H1 (cell line): ENCODE results near the gene RPUSD2. TPM values are rescaled to one million over a fixed set of nuclear protein-coding genes. Genes with fewer than 3 reads are reported as not detected.

Experiments
- CTCF ChIA-PET: fragments of 300-600 bp; sonication (Branson Sonifier 250); formaldehyde crosslinking; loops from one replicate; lab custom pipeline; 2021; ENCODE audit not compliant: partially characterized antibody; lab: Charles Lee
- POLR2A ChIA-PET: fragments of 300-600 bp; sonication (Branson Sonifier 250); formaldehyde crosslinking; loops from one replicate; lab custom pipeline; 2021; ENCODE audit warnings: inconsistent platforms; ENCODE audit not compliant: partially characterized antibody; lab: Charles Lee
- DNase-seq, 2 experiments: peaks; one replicate each; pipeline versions ENCODE4 v3.0.0 to v3.0.0-alpha.2; 2010 to 2022; ENCODE audit warnings: low spot score in 2 of 2, low read depth in 1 of 2, mixed read lengths in 1 of 2
- FAIRE-seq: peaks from 2 replicates; lab custom pipeline; 2011; peaks lifted over from hg19 to GRCh38; lab: Jason Lieb, UNC
- H2AFZ ChIP-seq: 2 replicates; pipeline ENCODE4 v1.8.1; 2012; ENCODE audit warnings: low read length, inconsistent platforms
- H2AK5ac ChIP-seq: 2 replicates; pipeline ENCODE4 v1.6.1; 2013; ENCODE audit warnings: low read depth, low read length
- H2BK120ac ChIP-seq: replicated peaks from 2 replicates; pipeline ENCODE3; 2013; ENCODE audit warnings: low read depth, low read length, inconsistent platforms
- H2BK12ac ChIP-seq: 2 replicates; pipeline ENCODE4 v1.6.1; 2013; ENCODE audit warnings: low read depth, low read length
- H2BK15ac ChIP-seq: 2 replicates; pipeline ENCODE4 v1.6.1; 2013; ENCODE audit warnings: low read length
- H2BK20ac ChIP-seq: 2 replicates; pipeline ENCODE4 v1.6.1; 2013; ENCODE audit warnings: low read length
- H2BK5ac ChIP-seq: 2 replicates; pipeline ENCODE4 v1.6.1; 2013; ENCODE audit warnings: low read depth, low read length
- H3K14ac ChIP-seq: 2 replicates; pipeline ENCODE4 v1.6.1; 2013; ENCODE audit warnings: inconsistent platforms; ENCODE audit not compliant: insufficient read length
- H3K18ac ChIP-seq: 2 replicates; pipeline ENCODE4 v1.6.1; 2013; ENCODE audit warnings: low read length; ENCODE audit errors: extremely low read depth
- H3K23ac ChIP-seq: 2 replicates; pipeline ENCODE4 v1.6.1; 2013; ENCODE audit warnings: inconsistent platforms; ENCODE audit not compliant: insufficient read length
- H3K23me2 ChIP-seq: 2 replicates; pipeline ENCODE4 v1.6.1; 2013; ENCODE audit warnings: low read depth, low read length
- H3K27ac ChIP-seq: 2 replicates; pipeline ENCODE4 v1.6.1; 2011; ENCODE audit warnings: low read depth, low read length, inconsistent platforms
- H3K27me3 ChIP-seq, 4 experiments: replicated peaks in 1 of 4; 1 replicate in 1 of 4; 2 replicates in 3 of 4; pipeline versions ENCODE4 v1.6.1 to v1.8.1; 2011 to 2013; ENCODE audit warnings: low read length in 3 of 4, mild to moderate bottlenecking in 3 of 4, inconsistent platforms in 2 of 4, mixed read lengths in 2 of 4, moderate library complexity in 1 of 4; ENCODE audit not compliant: control insufficient read depth in 3 of 4, insufficient read depth in 3 of 4; ENCODE audit errors: extremely low read depth in 1 of 4
- H3K36me3 ChIP-seq, 4 experiments: 2 replicates each; pipeline versions ENCODE4 v1.6.1 to v1.8.1; 2011 to 2013; ENCODE audit warnings: mild to moderate bottlenecking in 4 of 4, low read length in 3 of 4, moderate library complexity in 2 of 4, control low read depth in 1 of 4, inconsistent platforms in 1 of 4; ENCODE audit not compliant: insufficient read depth in 4 of 4, control insufficient read depth in 2 of 4
- H3K4ac ChIP-seq: replicated peaks from 2 replicates; pipeline ENCODE3; 2013; ENCODE audit warnings: low read length, low read depth, mixed read lengths, inconsistent platforms; ENCODE audit not compliant: insufficient read length
- H3K4me1 ChIP-seq, 4 experiments: replicated peaks in 1 of 4; 1 replicate in 1 of 4; 2 replicates in 3 of 4; pipeline versions ENCODE4 v1.6.1 to v1.8.1; 2011 to 2013; ENCODE audit warnings: low read length in 3 of 4, inconsistent platforms in 2 of 4, mixed read lengths in 1 of 4; ENCODE audit not compliant: insufficient read depth in 4 of 4, control insufficient read depth in 3 of 4
- H3K4me2 ChIP-seq, 2 experiments: 2 replicates each; pipeline versions ENCODE4 v1.6.1 to v1.8.1; 2011 to 2013; ENCODE audit warnings: low read depth in 2 of 2, low read length in 2 of 2, control low read depth in 1 of 2, inconsistent platforms in 1 of 2, mild to moderate bottlenecking in 1 of 2; ENCODE audit not compliant: insufficient read depth in 1 of 2
- H3K4me3 ChIP-seq, 4 experiments: fragments of 200-600, 300-600 bp in 1 of 4; sonication (generic), shearing (Covaris generic), sonication (Bioruptor Twin) in 1 of 4; 2 replicates each; pipeline versions ENCODE4 v1.5.1 to v1.8.1; 2011 to 2016; ENCODE audit warnings: low read length in 4 of 4, low read depth in 3 of 4, control low read depth in 2 of 4, inconsistent platforms in 2 of 4, mild to moderate bottlenecking in 2 of 4, mixed read lengths in 1 of 4, moderate library complexity in 1 of 4; ENCODE audit not compliant: insufficient read depth in 2 of 4; ENCODE audit errors: extremely low read depth in 1 of 4
- H3K56ac ChIP-seq: replicated peaks from 2 replicates; pipeline ENCODE3; 2013; ENCODE audit warnings: low read depth, mild to moderate bottlenecking, mixed read lengths, low read length, inconsistent platforms; ENCODE audit not compliant: insufficient read length
- H3K79me1 ChIP-seq: 2 replicates; pipeline ENCODE4 v1.6.1; 2013; ENCODE audit warnings: low read depth, low read length, control low read depth
- H3K79me2 ChIP-seq, 2 experiments: 2 replicates each; pipeline versions ENCODE4 v1.6.1 to v1.8.1; 2012 to 2013; ENCODE audit warnings: low read length in 2 of 2, mild to moderate bottlenecking in 2 of 2, inconsistent platforms in 1 of 2; ENCODE audit not compliant: insufficient read depth in 2 of 2, control insufficient read depth in 1 of 2
- H3K9ac ChIP-seq, 4 experiments: replicated peaks in 1 of 4; 1 replicate in 1 of 4; 2 replicates in 3 of 4; pipeline versions ENCODE4 v1.6.1 to v1.8.1; 2011 to 2013; ENCODE audit warnings: low read depth in 3 of 4, low read length in 3 of 4, control low read depth in 2 of 4, mild to moderate bottlenecking in 2 of 4, moderate library complexity in 2 of 4, inconsistent platforms in 1 of 4; ENCODE audit errors: extremely low read depth in 1 of 4
- H3K9me3 ChIP-seq, 2 experiments: 2 replicates each; pipeline versions ENCODE4 v1.6.1 to v1.8.1; 2012 to 2013; ENCODE audit warnings: mild to moderate bottlenecking in 2 of 2, moderate library complexity in 2 of 2, control low read depth in 1 of 2, inconsistent platforms in 1 of 2, low read depth in 1 of 2, low read length in 1 of 2, mixed read lengths in 1 of 2; ENCODE audit not compliant: insufficient read depth in 2 of 2
- H4K20me1 ChIP-seq, 2 experiments: replicated peaks in 1 of 2; 2 replicates each; pipeline versions ENCODE3 to v1.8.1; 2011 to 2013; ENCODE audit warnings: inconsistent platforms in 2 of 2, low read length in 2 of 2, mild to moderate bottlenecking in 1 of 2; ENCODE audit not compliant: insufficient read depth in 2 of 2, control insufficient read depth in 1 of 2
- H4K5ac ChIP-seq: 2 replicates; pipeline ENCODE4 v1.6.1; 2013; ENCODE audit warnings: low read length, low read depth, mixed read lengths, inconsistent platforms; ENCODE audit not compliant: insufficient read length
- H4K8ac ChIP-seq: 2 replicates; pipeline ENCODE4 v1.8.0; 2013; ENCODE audit warnings: mild to moderate bottlenecking, moderate library complexity, low read length, inconsistent platforms; ENCODE audit not compliant: insufficient read depth; ENCODE audit errors: extremely low read depth
- H4K91ac ChIP-seq: replicated peaks from 2 replicates; pipeline ENCODE3; 2013; ENCODE audit warnings: low read length, mixed read lengths, inconsistent platforms; ENCODE audit not compliant: insufficient read length
- HDAC2 ChIP-seq, 2 experiments: fragments of 300-600 bp in 1 of 2; sonication (generic) in 1 of 2; IDR thresholded peaks; 2 replicates each; pipeline ENCODE4 v1.6.1; 2011 to 2012; ENCODE audit warnings: low read depth in 2 of 2, low read length in 2 of 2, mild to moderate bottlenecking in 2 of 2, moderate library complexity in 2 of 2, borderline replicate concordance in 1 of 2, inconsistent platforms in 1 of 2
- POU5F1 ChIP-seq: IDR thresholded peaks from 2 replicates; pipeline ENCODE4 v1.6.1; 2011; ENCODE audit warnings: low read depth, mild to moderate bottlenecking, low read length, moderate library complexity
- TCF12 ChIP-seq: IDR thresholded peaks from 2 replicates; pipeline ENCODE4 v1.6.1; 2011; ENCODE audit warnings: low read depth, mild to moderate bottlenecking, low read length
- WGBS, 2 experiments: shearing (Covaris generic) in 1 of 2; methylation state at CpG; one replicate each; pipeline versions ENCODE4 v1.1.6 to v1.1.7; 2013 to 2015; ENCODE audit warnings: low lambda C conversion rate in 2 of 2, mixed read lengths in 2 of 2, inconsistent platforms in 1 of 2, low coverage in 1 of 2, missing lambda C conversion rate in 1 of 2; ENCODE audit not compliant: insufficient replicate concordance in 2 of 2, insufficient coverage in 1 of 2, insufficient read length in 1 of 2; ENCODE audit errors: extremely low coverage in 1 of 2, missing lambda C conversion rate in 1 of 2; 5-methylcytosine and 5-hydroxymethylcytosine counted together
- polyA plus RNA-seq, 7 experiments: library from polyadenylated mRNA; depleted of rRNA in 3 of 7; stranded (reverse) in 5 of 7; unstranded in 2 of 7; fragments of >200 nt in 5 of 7; fragments of 200-250 nt in 2 of 7; gene quantifications; 1 replicate in 5 of 7; 2 replicates in 1 of 7; 4 replicates in 1 of 7; pipeline versions ENCODE4 v1.2.1 to v1.2.3, GENCODE V29; 2011 to 2013; ENCODE audit warnings: missing spikeins in 2 of 7, mixed read lengths in 2 of 7
- total RNA-seq: library from RNA; stranded (reverse); fragmentation: NEBNext Ultra II Directional; extraction: Animal tissue kit (Norgen Biotek cat#: 25700); gene quantifications from 2 replicates; pipeline ENCODE4 v1.2.1, GENCODE V29; 2021

Gene RPUSD2
- total and polyA plus RNA-seq, 2 of the 8 experiments (the other 6 are each of a cell fraction or from before 2014, with no cell fraction given) = 14.5 to 28.5 TPM

- Histone ChIP-seq H3K9me3 (no peaks in the 10 kb centered on the region), H4K20me1 (no peaks in the 10 kb centered on the region), H3K23me2 (peaks cover 9% of the 10 kb centered on the region; the same call in 1 of the 2 replicates), H3K4me2 (peak overlapping the region; percentile 65 to 83), H3K18ac (no peak overlapping the region), H2AFZ (no peak overlapping the region), H4K5ac (no peak overlapping the region), H3K4me3 (peak overlapping the region; percentile 84 to 99 (median 92)), H3K56ac (no peak overlapping the region), H3K4ac (no peak overlapping the region), H2BK120ac (no peak overlapping the region), H4K8ac (no peak overlapping the region), H3K27me3 (no peaks in the 10 kb centered on the region), H3K14ac (no peak overlapping the region), H4K91ac (no peak overlapping the region), H3K36me3 (no peaks in the 10 kb centered on the region), H2BK20ac (no peak overlapping the region), H3K79me2 (peaks cover 0 to 16% of the 10 kb centered on the region in 2 experiments; a peak in 2 of 4 replicates), H2BK15ac (no peak overlapping the region), H2BK12ac (no peak overlapping the region), H3K9ac (peak overlapping the region in 1 of 4 experiments; percentile 58; a peak in 1 of 7 replicates), H2BK5ac (no peak overlapping the region), H2AK5ac (no peak overlapping the region), H3K27ac (no peak overlapping the region), H3K4me1 (peaks cover 0 to 2% (median 0%) of the 10 kb centered on the region in 4 experiments; a peak in 1 of 7 replicates), H3K79me1 (no peaks in the 10 kb centered on the region), H3K23ac (no peak overlapping the region)
- DNase-seq = no peak
- CTCF ChIA-PET = interaction anchor here (1.2 kb wide), 1 partner anchor 8 kb away, joined by 4 read pairs; no protein-coding TSS in a partner anchor
- POLR2A ChIA-PET = interaction anchor here (0.9 to 1.2 kb wide), 3 partner anchors 9 to 99 kb away, joined by 3 to 5 read pairs (median 3); partner anchors contain the start of genes CCDC32 and RAD51
- no peak for FAIRE-seq
- 67 to 100% methylated on average over 3 to 5 of the region's 5 CpGs for WGBS, 2 experiments
- TF ChIP-seq HDAC2 (IDR thresholded peaks at IDR 0.05; ENCODE audit: borderline replicate concordance in 1 of 2, low read depth in 2 of 2, low read length in 2 of 2) = no peak
- TF ChIP-seq TCF12 = no peak
- no peak for TF ChIP-seq POU5F1
These were observed 26.1 kb downstream of the RPUSD2 start for GRCh38 chr15:40595219-40595618.
